ENCODE measurements around the gene BRD3OS. TPM values are rescaled to one million over a fixed set of nuclear protein-coding genes. Genes with fewer than 3 reads are reported as not detected.

Gene BRD3OS
- total RNA-seq, 1 donor = 3.6 TPM

DNA sequence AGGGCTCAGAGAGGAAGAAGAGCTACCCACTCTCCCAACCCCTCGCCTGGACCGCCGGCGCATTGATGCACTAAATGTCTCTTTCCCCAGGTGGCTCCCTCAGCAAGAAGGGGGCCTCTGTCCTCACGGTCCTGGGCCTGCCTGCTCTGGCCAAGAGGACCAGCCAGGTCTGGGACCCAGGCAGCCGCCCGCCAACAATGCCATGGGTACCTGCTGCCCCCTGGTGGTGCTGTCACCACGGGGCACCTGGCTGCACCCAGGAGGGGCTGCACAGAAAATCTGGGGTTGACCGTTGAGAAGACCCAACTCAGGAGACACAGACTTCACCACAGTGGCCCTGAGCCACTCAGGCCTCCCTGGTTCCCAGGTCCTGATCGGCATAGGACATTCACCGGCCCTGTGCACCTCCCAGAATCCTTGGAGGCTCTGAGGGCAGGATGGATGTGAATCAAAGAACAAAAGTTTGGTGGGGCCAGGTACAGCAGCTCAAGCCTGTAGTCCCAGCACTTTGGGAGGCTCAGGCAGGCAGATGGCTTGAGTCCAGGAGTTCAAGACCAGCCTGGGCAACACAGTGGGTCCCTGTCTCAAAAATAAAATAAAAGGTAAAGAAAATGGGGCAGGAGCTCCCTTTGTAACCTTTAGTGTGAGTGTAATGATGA lies 30.8 kb upstream of the BRD3OS start:
- no peaks in the 10 kb centered on the region for H3K9me3 ChIP-seq (ENCODE audit: low read depth, low read length)
- peaks cover 27% of the 10 kb centered on the region for H3K4me1 ChIP-seq (ENCODE audit: insufficient read depth, low read length)
- H3K27me3 ChIP-seq (ENCODE audit: insufficient read depth, low read length) = no peaks in the 10 kb centered on the region
- no peak overlapping the region for H3K4me3 ChIP-seq (ENCODE audit: low read length)

DNA sequence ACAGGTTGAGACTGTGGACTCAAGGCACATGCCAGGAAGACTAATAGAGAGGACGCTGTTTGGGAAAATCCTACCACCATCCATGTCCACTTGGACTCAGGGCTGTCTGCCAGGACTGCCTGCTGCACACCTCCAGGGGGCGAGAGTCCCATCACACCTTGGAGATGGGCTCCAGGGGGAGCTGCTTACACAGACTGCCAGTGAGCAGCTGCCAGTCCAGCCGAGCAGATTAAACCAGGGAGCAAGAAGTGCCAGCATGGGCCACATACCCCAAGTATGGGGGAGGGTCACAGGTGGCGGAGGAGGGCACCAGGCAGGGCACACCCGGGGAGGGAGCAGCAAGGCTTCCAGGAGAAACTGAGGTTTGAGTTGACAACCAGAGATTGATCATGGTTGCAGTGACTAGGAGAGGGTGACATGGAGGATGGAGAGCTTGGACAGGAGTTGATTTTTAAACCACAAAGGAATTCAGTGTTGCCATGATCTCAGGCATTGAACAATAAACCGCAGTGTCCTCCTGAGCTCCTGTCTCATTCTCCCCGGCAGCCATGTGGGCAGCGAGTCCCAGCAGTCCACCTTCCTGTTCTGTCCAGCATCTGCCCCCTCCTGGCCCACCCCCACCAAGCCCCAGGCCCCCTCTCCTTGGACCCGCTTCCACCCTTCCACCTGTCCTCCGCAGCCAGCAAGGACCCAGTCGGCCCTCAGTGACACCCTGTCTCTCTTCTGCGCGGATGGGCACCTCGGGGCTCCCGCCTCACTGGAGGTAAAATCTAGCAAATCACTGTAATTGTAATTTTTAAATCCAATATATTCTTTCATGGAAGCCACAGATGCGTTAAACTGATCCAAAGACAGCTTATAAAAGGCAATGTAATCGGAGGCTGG lies 30.0 kb upstream of the BRD3OS start:
- Histone ChIP-seq H3K9me3 (ENCODE audit: low read depth, low read length) (no peaks in the 10 kb centered on the region), H3K27me3 (ENCODE audit: insufficient read depth, low read length) (no peaks in the 10 kb centered on the region), H3K4me1 (ENCODE audit: insufficient read depth, low read length) (peaks cover 27% of the 10 kb centered on the region), H3K4me3 (ENCODE audit: low read length) (no peak overlapping the region)

DNA sequence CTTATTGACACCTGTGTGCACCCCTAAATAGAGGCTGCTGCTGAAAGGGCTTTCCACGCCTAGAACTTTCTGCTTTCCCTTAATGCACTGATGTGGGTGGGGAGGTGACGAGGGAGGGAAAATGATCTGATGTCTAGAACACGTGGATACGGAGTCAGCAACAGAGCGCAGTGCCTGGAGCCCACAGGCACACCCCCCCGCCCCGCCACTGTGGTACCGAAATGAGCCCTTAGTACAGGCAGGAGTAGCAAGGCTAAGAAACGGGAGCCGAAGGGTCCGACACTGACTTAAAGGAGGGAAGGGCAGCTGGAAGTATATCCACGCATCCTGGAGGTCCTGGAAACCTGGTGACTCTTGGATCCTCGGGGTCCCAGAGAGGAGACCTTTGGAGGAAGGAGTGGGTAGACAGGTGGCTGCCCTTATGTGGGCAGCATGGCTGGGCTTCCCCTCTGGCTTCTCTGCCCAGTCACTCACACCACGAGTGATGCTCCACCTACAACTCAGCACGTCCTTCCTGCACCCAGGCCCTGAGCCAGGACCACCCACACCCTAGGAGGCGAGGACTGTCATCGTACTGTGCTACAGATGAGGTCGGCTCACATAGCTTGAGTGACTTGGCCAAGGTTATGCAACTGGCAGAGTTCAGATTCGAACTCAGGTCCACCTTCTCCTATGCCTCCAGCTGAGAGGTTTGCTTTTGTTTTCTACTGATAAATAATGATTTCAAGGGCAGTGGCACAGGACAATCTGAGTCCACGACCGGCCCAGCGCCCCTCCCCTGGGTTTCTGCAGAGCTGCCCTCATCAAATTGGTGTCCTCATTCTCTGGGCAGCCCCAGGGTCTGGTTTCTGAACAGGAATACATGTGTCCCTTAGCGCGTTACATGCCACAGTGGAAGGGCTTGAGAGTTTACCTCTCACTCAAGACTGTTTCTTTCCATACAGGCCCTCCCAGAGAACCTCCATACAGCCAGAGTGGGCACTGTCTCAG lies 28.5 kb upstream of the BRD3OS start:
- no peaks in the 10 kb centered on the region for H3K9me3 ChIP-seq (ENCODE audit: low read depth, low read length)
- H3K4me1 ChIP-seq (ENCODE audit: insufficient read depth, low read length) = peaks cover 16% of the 10 kb centered on the region
- H3K4me3 ChIP-seq (ENCODE audit: low read length) = no peak overlapping the region
- no peaks in the 10 kb centered on the region for H3K27me3 ChIP-seq (ENCODE audit: insufficient read depth, low read length)

DNA sequence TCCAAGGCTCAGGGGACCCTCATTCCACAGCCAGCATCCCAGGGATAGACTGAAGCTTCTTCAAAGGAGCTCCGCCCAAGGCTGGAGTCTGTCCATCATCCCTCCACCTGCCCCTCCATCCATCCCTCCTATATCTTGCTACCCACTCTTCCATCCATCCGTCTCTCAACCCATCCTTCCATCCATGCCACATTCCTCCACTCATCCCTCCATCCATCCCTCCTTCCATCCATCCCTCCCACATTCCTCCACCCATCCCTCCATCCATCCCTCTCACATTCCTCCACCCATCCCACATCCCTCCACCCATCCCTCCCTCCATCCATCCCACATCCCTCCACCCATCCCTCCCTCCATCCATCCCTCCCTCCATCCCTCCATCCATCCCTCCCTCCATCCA lies 27.7 kb upstream of the BRD3OS start:
- Histone ChIP-seq H3K4me3 (ENCODE audit: low read length) (no peak overlapping the region), H3K9me3 (ENCODE audit: low read depth, low read length) (no peaks in the 10 kb centered on the region), H3K27me3 (ENCODE audit: insufficient read depth, low read length) (no peaks in the 10 kb centered on the region), H3K4me1 (ENCODE audit: insufficient read depth, low read length) (peaks cover 16% of the 10 kb centered on the region)

DNA sequence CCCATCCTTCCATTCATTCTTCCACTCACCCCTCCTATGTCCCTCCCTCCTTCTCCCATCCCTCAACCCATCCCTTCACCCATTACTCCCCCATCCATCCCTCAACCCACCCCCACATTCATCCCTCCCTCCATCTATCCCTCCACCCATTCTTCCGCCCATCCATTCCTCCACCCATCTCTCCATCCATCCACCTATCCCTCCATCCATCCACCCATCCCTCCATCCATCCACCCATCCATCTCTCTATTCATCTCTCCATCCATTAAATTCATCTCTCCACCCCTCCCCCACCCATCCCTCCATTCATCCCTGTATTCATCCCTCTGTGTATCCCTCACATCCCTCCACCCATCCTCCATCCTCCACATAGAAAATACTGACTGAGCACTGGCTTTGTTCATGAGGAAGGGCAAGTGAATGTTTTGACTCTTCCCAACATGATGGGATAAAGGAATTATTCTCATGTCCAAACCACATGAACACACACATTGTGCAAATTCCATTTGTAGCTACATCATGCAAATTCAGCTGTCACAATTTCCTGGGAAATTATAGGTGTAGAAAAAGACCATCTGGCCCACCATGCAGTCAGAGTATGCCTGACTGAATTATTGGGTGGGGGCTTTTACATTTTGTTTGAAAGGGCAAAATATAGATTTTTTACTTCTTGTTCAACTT lies 26.2 kb upstream of the BRD3OS start:
- no peaks in the 10 kb centered on the region for H3K27me3 ChIP-seq (ENCODE audit: insufficient read depth, low read length)
- H3K4me3 ChIP-seq (ENCODE audit: low read length) = no peak overlapping the region
- H3K4me1 ChIP-seq (ENCODE audit: insufficient read depth, low read length) = peaks cover 4% of the 10 kb centered on the region
- no peaks in the 10 kb centered on the region for H3K9me3 ChIP-seq (ENCODE audit: low read depth, low read length)

DNA sequence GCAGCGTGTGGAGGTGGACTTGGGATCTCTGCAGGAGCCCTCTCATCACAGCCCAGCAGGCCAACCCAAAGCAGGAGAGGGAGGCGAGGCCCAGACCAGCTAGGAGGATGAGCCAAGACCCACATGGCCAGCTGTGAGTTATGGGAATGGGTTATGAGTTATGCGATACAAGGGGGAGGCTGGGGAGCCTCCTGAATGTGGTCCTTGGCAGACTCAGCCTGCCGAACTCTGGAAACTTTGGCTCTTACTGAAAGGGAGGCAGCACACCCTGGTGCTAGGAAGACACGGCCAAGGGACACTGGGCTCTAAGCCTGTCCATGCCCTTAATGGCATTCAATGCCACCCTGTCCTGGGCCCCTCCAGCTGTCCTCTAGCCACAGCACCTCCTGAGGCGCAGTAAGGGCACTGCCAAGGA lies 25.4 kb upstream of the BRD3OS start:
- Histone ChIP-seq H3K4me3 (ENCODE audit: low read length) (no peak overlapping the region), H3K9me3 (ENCODE audit: low read depth, low read length) (no peaks in the 10 kb centered on the region), H3K27me3 (ENCODE audit: insufficient read depth, low read length) (no peaks in the 10 kb centered on the region)

DNA sequence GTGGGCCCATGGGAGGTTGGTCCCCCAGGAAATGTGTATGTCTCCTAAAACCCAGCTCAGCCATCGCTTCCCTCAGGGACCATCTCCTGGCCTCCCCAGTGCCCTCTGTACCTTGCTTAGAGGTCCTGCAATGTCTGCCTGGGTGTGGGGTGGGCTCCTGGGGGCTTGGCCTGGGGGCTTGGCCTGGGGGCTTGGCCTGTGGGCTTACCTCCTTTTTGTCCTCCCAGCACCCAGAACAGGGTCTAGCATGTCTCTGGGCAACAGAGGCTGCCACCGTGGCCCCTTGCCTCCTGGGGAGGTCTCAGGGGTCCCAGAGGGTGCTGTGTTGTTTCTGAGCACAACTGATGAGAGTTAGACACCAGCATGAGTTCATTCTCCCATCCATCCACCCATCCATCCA lies 22.5 kb upstream of the BRD3OS start:
- Histone ChIP-seq H3K9me3 (ENCODE audit: low read depth, low read length) (no peaks in the 10 kb centered on the region), H3K4me3 (ENCODE audit: low read length) (no peak overlapping the region), H3K4me1 (ENCODE audit: insufficient read depth, low read length) (no peaks in the 10 kb centered on the region), H3K27me3 (ENCODE audit: insufficient read depth, low read length) (no peaks in the 10 kb centered on the region)

More for the DNA sequence above, 25.4 kb upstream of the BRD3OS start:
- no peaks in the 10 kb centered on the region for H3K4me1 ChIP-seq (ENCODE audit: insufficient read depth, low read length)

DNA sequence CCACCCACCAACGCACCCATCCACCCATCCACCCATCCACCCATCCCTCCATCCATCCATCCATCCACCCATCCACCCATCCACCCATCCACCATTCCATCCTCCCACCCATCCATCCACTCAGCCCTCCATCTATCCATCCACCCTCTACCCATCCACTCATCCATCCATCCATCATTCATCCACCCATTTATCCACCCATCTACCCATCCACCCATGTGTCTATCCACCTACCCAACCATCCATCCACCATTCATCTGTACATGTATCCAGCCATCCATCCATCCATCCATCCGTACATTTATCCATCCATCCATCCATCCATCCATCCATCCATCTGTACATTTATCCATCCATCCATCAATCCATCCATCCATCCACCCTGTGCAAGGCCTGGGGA lies 22.0 kb upstream of the BRD3OS start:
- no peaks in the 10 kb centered on the region for H3K27me3 ChIP-seq (ENCODE audit: insufficient read depth, low read length)
- no peaks in the 10 kb centered on the region for H3K9me3 ChIP-seq (ENCODE audit: low read depth, low read length)
- H3K4me3 ChIP-seq (ENCODE audit: low read length) = no peak overlapping the region
- H3K4me1 ChIP-seq (ENCODE audit: insufficient read depth, low read length) = no peaks in the 10 kb centered on the region

DNA sequence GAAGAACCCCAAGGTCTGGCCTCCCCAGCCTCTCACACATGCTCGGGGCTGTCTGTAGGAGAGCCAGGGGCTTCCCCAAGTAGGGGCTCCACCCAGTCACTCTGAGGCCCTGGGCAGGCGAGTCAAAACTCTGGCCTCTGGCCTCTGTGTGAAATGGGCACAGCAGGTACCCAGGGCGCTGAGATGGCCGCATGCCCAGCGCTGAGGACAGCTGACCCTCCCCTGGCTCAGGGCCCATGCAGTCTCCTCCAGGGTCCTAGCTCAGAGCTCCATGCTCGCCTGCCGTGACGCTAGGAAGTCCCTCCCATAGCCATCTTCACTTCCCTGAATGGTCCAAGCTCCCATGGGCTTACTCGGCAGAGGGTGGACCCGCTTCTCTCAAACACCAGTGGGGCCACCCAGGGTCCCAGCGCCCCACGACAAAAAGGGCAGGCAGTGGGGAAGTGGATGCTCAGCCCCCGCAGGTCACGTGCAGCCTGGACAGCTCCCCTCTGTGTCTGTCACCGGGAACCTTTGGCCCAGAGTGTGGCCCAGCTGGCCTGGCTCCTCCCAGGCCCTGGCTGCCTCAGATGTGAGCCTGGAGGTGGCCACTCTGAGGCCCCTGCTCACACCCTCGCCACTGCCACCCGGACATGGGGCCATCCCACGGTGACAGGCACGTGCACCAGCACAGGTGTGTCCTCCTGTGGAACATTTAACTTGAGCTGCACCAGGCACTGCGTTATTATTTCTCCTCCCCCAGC lies 21.0 kb upstream of the BRD3OS start:
- H3K27me3 ChIP-seq (ENCODE audit: insufficient read depth, low read length) = no peaks in the 10 kb centered on the region
- H3K9me3 ChIP-seq (ENCODE audit: low read depth, low read length) = no peaks in the 10 kb centered on the region
- H3K4me3 ChIP-seq (ENCODE audit: low read length) = no peak overlapping the region
- no peaks in the 10 kb centered on the region for H3K4me1 ChIP-seq (ENCODE audit: insufficient read depth, low read length)

DNA sequence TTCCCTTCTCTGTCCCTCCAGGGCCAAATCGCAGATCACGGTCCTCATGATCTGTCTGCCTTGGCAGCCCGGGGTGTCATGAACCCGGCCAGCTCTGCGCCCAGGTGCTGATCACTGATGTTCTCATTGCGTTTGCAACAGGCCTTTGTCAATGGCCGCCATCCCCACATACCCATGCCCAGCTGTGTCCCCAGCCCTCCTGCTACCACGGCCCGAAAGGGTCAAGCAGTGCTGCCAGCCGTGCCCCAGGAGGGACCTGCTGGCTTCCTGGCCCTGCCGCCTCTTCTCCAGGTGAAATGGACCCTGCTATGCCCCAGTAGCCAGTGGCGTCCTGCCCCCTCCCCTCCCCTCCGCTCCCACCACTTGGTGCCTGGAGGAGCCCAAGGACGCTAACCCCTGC lies 20.4 kb upstream of the BRD3OS start:
- Histone ChIP-seq H3K4me1 (ENCODE audit: insufficient read depth, low read length) (no peaks in the 10 kb centered on the region), H3K27me3 (ENCODE audit: insufficient read depth, low read length) (no peaks in the 10 kb centered on the region), H3K9me3 (ENCODE audit: low read depth, low read length) (no peaks in the 10 kb centered on the region), H3K4me3 (ENCODE audit: low read length) (no peak overlapping the region)

DNA sequence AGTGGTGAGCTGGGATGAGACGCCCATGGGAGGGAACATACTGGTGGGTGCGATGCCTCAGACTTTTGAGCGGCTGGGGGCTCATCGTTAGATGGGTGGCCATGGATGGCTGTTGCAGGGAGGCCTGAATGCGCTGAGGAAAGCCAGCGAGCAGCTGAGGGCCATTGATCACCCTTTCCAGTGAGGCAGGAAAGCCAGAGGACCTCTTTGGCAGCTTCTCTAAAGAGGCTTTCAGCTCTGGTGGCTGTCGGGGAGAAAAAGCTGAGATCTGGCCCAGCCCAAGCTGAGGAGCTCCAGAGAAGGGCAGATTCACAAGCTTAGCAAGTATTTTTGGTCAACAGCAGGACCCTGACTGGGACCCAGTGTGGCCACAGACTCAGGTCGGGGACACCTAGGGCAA lies 19.9 kb upstream of the BRD3OS start:
- Histone ChIP-seq H3K4me1 (ENCODE audit: insufficient read depth, low read length) (no peaks in the 10 kb centered on the region), H3K27me3 (ENCODE audit: insufficient read depth, low read length) (no peaks in the 10 kb centered on the region), H3K4me3 (ENCODE audit: low read length) (no peak overlapping the region), H3K9me3 (ENCODE audit: low read depth, low read length) (no peaks in the 10 kb centered on the region)

DNA sequence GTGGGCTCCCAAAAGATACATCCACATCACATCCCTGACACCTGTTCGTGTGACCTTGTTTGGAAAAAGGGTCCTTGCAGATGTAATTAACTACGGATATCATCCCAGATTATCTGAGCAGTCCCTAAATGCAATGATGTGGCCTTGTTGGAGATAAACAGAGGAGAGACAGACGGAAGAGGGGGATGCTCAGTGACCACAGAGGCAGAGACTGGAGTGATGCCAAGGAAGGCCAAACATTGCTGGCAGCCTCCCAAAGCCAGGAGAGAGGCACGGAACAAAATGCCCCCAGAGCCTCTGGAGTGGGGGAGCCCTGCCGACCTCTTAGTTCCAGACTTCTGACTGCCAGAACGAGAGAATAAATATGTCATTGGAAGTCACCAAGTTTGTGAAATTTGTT lies 18.1 kb upstream of the BRD3OS start:
- no peaks in the 10 kb centered on the region for H3K4me1 ChIP-seq (ENCODE audit: insufficient read depth, low read length)
- H3K9me3 ChIP-seq (ENCODE audit: low read depth, low read length) = no peaks in the 10 kb centered on the region
- no peak overlapping the region for H3K4me3 ChIP-seq (ENCODE audit: low read length)
- H3K27me3 ChIP-seq (ENCODE audit: insufficient read depth, low read length) = no peaks in the 10 kb centered on the region

DNA sequence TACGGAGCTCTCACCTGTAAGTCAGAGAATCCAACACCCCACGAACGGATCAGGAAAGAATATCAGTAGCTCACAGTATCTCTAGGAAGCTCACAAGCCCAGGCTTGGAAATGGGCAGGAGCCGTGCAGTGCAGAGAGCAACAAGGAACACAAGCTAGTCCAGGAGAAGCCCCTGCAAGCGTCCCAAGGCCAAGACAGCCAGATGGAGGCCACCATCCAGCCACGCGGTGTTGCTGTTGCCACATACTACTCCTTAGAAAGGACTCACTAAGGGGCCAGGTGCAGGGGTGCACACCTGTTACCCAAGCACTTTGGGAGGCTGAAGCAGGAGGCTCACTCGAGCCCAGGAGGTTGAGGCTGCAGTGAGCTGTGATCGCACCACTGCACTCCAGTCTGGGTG lies 17.7 kb upstream of the BRD3OS start:
- Histone ChIP-seq H3K9me3 (ENCODE audit: low read depth, low read length) (no peaks in the 10 kb centered on the region), H3K27me3 (ENCODE audit: insufficient read depth, low read length) (no peaks in the 10 kb centered on the region), H3K4me1 (ENCODE audit: insufficient read depth, low read length) (no peaks in the 10 kb centered on the region), H3K4me3 (ENCODE audit: low read length) (no peak overlapping the region)
